Measurements from ENCODE around the gene SULT1E1.

SULT1E1 gene, protein sequence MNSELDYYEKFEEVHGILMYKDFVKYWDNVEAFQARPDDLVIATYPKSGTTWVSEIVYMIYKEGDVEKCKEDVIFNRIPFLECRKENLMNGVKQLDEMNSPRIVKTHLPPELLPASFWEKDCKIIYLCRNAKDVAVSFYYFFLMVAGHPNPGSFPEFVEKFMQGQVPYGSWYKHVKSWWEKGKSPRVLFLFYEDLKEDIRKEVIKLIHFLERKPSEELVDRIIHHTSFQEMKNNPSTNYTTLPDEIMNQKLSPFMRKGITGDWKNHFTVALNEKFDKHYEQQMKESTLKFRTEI

DNA sequence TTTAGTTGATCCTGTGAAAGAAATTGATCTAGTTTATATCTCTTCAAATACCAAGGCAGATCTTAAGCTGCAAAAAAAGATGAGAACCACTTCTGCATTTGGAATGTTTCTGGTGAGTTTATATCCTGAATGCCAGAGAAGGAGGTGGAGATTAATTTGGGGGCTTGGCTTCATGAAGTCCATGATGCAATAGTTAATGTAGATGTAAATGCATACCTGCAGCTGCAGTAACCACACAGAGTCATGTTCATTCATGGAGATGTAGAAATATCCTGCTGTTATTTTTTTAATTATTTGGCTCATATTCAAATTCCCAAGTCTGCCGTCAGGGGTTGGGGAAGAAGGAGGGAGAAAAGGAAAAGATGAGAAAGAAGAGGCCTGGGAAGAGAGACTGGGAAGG lies at the start of gene SULT1E1:
Gene SULT1E1 (minus strand): TSS at position 94 of the 400 bp plus-strand sequence. CDS start 2,501 bp downstream, outside the sequence.
- H3K4me3 ChIP-seq (ENCODE audit: low read length), result no peak within 1 kb of the TSS
- H3K9ac ChIP-seq (ENCODE audit: low read length), result no peak within 1 kb of the TSS
- H3K27me3 ChIP-seq (ENCODE audit: control insufficient read depth, insufficient read depth, low read length), result no peaks in the 10 kb centered on the region
- H3K9me3 ChIP-seq (ENCODE audit: control insufficient read depth, low read length), result no peaks in the 10 kb centered on the region
- no peaks in the 10 kb centered on the region for H3K36me3 ChIP-seq (ENCODE audit: control insufficient read depth, insufficient read depth, low read length)
- H3K4me1 ChIP-seq (ENCODE audit: control insufficient read depth, insufficient read depth, low read length), result peaks cover 10% of the 10 kb centered on the region

DNA sequence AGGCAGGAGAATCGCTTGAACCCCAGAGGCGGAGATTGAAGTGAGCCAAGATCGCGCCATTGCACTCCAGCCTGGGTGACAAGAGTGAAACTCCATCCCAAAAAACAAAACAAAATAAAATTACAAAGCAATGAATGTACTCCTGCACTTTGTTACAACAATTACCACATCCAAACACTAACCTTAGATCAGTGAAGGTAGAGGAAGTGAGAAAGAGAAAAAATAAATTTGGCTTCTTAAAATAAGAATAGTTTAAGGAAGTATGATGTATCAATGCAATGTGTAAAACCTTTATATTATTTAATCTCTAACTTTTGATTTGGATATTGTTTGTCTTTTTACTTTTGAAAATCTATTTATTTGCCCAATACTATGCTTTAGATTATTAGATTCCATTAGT lies 49.2 kb upstream of the SULT1E1 start:
- Histone ChIP-seq H3K9ac (ENCODE audit: low read length) (no peak overlapping the region), H3K9me3 (ENCODE audit: control insufficient read depth, low read length) (no peaks in the 10 kb centered on the region), H3K4me1 (ENCODE audit: control insufficient read depth, insufficient read depth, low read length) (no peaks in the 10 kb centered on the region), H3K36me3 (ENCODE audit: control insufficient read depth, insufficient read depth, low read length) (no peaks in the 10 kb centered on the region), H3K4me3 (ENCODE audit: low read length) (no peak overlapping the region), H3K27me3 (ENCODE audit: control insufficient read depth, insufficient read depth, low read length) (no peaks in the 10 kb centered on the region)

DNA sequence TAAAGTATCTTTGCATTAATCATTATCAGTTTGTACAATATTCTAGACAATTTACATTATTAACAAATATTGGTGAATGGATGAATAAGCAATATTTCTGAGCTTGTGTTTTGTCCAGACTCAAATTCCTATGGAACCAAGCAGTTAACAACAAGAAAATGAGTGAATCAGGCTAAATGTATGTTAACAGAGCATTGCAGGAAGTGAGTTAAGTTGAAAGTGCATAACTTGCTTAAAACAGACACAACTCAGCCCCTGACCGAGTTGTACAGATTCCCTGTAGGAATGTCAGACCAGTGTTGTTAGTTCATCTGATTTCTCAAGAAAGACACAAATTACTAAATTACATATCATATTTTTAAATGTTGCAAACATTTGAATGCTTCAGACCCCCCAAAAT lies 47.2 kb upstream of the SULT1E1 start:
- Histone ChIP-seq H3K9ac (ENCODE audit: low read length) (no peak overlapping the region), H3K4me3 (ENCODE audit: low read length) (no peak overlapping the region), H3K9me3 (ENCODE audit: control insufficient read depth, low read length) (no peaks in the 10 kb centered on the region), H3K27me3 (ENCODE audit: control insufficient read depth, insufficient read depth, low read length) (no peaks in the 10 kb centered on the region), H3K4me1 (ENCODE audit: control insufficient read depth, insufficient read depth, low read length) (no peaks in the 10 kb centered on the region), H3K36me3 (ENCODE audit: control insufficient read depth, insufficient read depth, low read length) (no peaks in the 10 kb centered on the region)

DNA sequence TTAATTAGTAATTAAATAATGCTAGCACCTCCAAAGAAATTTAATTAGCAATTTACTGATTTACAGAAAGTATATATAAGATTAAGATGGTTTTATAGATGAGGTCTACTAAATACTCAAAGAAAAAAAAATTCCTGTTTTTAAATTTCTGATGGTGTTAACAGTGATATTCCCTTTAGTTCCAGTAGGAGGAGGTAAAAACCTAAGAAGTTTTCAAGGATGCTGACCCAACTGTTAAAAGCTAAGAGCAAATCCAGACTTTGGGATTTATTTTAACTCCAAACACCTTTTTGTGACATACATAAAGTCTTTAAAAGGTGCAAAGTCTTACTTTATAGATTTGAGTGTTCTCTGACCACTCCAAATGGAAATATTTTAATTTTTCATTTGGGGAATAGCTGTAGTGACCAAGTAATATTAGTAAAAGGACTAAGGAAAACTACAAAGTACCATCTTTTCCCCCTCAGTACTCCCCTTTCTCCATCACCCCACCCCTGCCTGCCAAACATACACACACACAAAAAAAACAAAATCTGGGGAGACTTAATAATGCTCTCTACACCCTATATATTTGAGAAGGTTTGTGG lies 36.7 kb upstream of the SULT1E1 start:
- Histone ChIP-seq H3K4me3 (ENCODE audit: low read length) (no peak overlapping the region), H3K9me3 (ENCODE audit: control insufficient read depth, low read length) (no peaks in the 10 kb centered on the region), H3K9ac (ENCODE audit: low read length) (no peak overlapping the region)

DNA sequence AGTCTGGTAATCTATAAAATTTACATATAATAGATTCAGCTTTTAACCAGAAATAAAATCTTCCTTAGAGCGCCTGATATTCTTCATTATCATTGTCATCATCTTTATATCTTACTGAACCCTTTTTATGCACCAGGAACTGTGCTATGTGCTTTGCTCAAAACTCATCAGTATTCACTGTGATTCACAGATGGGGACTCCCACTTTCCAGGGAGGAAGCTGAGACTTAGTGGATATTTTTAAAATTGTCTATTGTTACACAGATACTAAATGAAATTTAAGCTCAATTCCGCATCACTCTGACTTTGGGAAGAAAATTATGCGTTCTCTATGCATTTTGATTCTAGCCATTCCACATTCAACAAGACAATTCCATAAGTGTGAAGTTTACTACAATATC lies 34.8 kb upstream of the SULT1E1 start:
- Histone ChIP-seq H3K27me3 (ENCODE audit: control insufficient read depth, insufficient read depth, low read length) (no peaks in the 10 kb centered on the region), H3K36me3 (ENCODE audit: control insufficient read depth, insufficient read depth, low read length) (no peaks in the 10 kb centered on the region), H3K4me3 (ENCODE audit: low read length) (no peak overlapping the region), H3K4me1 (ENCODE audit: control insufficient read depth, insufficient read depth, low read length) (no peaks in the 10 kb centered on the region), H3K9me3 (ENCODE audit: control insufficient read depth, low read length) (no peaks in the 10 kb centered on the region), H3K9ac (ENCODE audit: low read length) (no peak overlapping the region)

More for the DNA sequence above, 36.7 kb upstream of the SULT1E1 start:
- no peaks in the 10 kb centered on the region for H3K36me3 ChIP-seq (ENCODE audit: control insufficient read depth, insufficient read depth, low read length)
- H3K4me1 ChIP-seq (ENCODE audit: control insufficient read depth, insufficient read depth, low read length), result no peaks in the 10 kb centered on the region
- H3K27me3 ChIP-seq (ENCODE audit: control insufficient read depth, insufficient read depth, low read length), result no peaks in the 10 kb centered on the region

DNA sequence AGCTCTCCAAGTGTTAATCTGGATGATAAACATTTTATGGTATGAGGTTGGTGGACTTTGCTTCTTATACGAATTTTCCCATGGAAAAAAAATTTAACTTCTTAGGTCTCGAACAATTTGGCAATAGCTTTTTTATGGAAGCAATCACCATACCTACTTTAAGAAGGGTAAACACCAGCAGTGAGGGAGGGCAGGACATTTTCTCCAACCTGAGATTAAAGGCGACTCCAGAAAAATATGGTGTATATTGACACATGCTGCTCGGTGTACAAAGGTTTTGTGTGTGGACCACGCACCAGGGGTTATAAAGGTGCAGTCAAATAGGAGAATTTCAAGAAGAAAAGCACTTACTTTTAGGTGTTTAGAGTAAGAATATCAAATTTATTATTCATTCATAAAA lies 34.2 kb upstream of the SULT1E1 start:
- H3K9me3 ChIP-seq (ENCODE audit: control insufficient read depth, low read length), result no peaks in the 10 kb centered on the region
- H3K9ac ChIP-seq (ENCODE audit: low read length), result no peak overlapping the region
- H3K27me3 ChIP-seq (ENCODE audit: control insufficient read depth, insufficient read depth, low read length), result no peaks in the 10 kb centered on the region
- no peaks in the 10 kb centered on the region for H3K4me1 ChIP-seq (ENCODE audit: control insufficient read depth, insufficient read depth, low read length)
- no peaks in the 10 kb centered on the region for H3K36me3 ChIP-seq (ENCODE audit: control insufficient read depth, insufficient read depth, low read length)
- no peak overlapping the region for H3K4me3 ChIP-seq (ENCODE audit: low read length)

DNA sequence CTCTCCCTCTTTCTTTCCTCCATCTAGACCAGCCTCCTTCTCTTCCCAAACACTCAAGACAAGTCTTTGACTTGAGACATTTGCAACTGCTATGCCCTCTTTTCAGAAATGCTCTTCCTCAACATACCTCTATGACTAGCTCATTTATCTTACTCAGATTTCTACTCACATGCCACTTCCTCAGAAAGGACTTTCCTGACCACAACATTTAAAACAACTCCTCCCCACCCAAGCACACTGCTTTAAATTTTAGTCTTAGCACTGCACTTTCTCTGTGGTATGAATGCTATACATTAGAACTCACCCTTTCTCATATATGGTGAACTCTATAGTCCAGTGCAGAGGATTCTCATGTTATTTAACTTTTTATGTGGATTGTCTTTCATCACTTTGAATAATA lies 28.4 kb upstream of the SULT1E1 start:
- H3K9ac ChIP-seq (ENCODE audit: low read length), result no peak overlapping the region
- H3K27me3 ChIP-seq (ENCODE audit: control insufficient read depth, insufficient read depth, low read length), result no peaks in the 10 kb centered on the region
- no peaks in the 10 kb centered on the region for H3K9me3 ChIP-seq (ENCODE audit: control insufficient read depth, low read length)
- no peaks in the 10 kb centered on the region for H3K36me3 ChIP-seq (ENCODE audit: control insufficient read depth, insufficient read depth, low read length)
- H3K4me3 ChIP-seq (ENCODE audit: low read length), result no peak overlapping the region
- H3K4me1 ChIP-seq (ENCODE audit: control insufficient read depth, insufficient read depth, low read length), result no peaks in the 10 kb centered on the region

DNA sequence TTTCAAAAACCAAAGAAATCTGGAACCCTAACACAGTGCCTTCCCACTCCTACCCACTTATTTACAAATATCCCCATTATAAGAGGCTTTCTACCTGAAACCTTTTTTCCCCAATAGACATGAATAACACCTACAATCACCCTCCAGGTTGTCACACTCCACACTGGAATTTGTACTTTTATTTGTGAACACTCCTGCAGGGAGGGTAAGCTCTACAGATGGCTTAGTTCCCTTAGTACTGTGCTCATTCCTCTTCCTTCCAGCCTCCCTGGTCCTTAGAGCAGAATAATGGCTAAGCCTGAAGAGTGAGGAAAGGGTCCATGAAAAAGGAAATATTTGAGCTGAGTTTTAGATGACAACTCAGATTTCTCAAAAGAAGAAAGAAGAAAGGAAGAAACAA lies 22.2 kb upstream of the SULT1E1 start:
- Histone ChIP-seq H3K36me3 (ENCODE audit: control insufficient read depth, insufficient read depth, low read length) (no peaks in the 10 kb centered on the region), H3K9me3 (ENCODE audit: control insufficient read depth, low read length) (no peaks in the 10 kb centered on the region), H3K4me1 (ENCODE audit: control insufficient read depth, insufficient read depth, low read length) (no peaks in the 10 kb centered on the region), H3K4me3 (ENCODE audit: low read length) (no peak overlapping the region), H3K27me3 (ENCODE audit: control insufficient read depth, insufficient read depth, low read length) (no peaks in the 10 kb centered on the region), H3K9ac (ENCODE audit: low read length) (no peak overlapping the region)

DNA sequence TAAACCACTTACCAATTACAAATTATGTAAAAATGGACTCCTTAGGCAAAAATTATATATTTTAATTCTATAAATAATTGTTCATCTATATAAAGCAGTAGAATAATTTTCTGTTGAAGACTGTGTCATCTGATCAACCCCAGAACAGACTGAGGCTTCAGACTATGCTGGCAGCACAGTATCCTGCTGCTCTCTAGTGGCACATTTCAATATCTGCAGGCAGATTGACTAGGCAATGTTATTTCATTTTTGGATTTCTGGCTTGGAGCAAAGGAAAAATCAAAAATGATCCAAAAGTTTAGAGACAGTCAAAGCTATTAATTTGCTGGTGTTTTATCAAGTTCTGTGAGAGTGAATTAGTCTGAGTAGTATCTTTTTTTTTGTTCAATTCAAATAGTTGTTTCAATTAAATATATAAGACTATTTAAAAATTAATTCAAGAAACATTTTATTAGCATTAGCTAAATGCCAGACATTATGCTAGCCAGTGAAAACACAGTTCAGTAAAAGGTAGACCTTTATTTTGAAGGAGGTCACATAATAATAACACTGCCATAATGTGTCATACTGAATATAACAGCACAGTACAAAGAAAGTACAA lies 21.3 kb upstream of the SULT1E1 start:
- Histone ChIP-seq H3K9ac (ENCODE audit: low read length) (no peak overlapping the region), H3K9me3 (ENCODE audit: control insufficient read depth, low read length) (no peaks in the 10 kb centered on the region), H3K36me3 (ENCODE audit: control insufficient read depth, insufficient read depth, low read length) (no peaks in the 10 kb centered on the region), H3K4me1 (ENCODE audit: control insufficient read depth, insufficient read depth, low read length) (peaks cover under 1% of the 10 kb centered on the region), H3K27me3 (ENCODE audit: control insufficient read depth, insufficient read depth, low read length) (no peaks in the 10 kb centered on the region), H3K4me3 (ENCODE audit: low read length) (no peak overlapping the region)

DNA sequence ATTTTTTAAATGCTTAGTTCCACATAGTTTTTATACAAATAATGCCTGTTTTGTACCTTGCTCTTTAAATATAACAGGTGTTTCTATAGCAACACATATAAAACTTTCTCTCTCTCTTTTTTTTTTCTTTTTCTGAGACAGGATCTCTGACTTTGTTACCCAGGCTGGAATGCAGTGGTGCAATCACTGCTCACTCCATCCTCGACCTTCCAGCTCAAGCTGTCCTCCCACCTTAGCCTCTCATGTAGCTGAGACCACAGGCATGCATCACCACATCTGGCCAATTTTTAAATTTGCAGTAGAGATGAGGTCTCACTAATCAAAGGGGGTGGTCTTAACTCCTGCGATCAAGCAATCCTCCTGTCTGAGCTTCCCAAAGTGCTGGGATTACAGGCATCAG lies 18.3 kb upstream of the SULT1E1 start:
- no peaks in the 10 kb centered on the region for H3K9me3 ChIP-seq (ENCODE audit: control insufficient read depth, low read length)
- H3K36me3 ChIP-seq (ENCODE audit: control insufficient read depth, insufficient read depth, low read length), result no peaks in the 10 kb centered on the region
- no peak overlapping the region for H3K9ac ChIP-seq (ENCODE audit: low read length)
- H3K27me3 ChIP-seq (ENCODE audit: control insufficient read depth, insufficient read depth, low read length), result no peaks in the 10 kb centered on the region
- H3K4me1 ChIP-seq (ENCODE audit: control insufficient read depth, insufficient read depth, low read length), result peaks cover 7% of the 10 kb centered on the region
- no peak overlapping the region for H3K4me3 ChIP-seq (ENCODE audit: low read length)

DNA sequence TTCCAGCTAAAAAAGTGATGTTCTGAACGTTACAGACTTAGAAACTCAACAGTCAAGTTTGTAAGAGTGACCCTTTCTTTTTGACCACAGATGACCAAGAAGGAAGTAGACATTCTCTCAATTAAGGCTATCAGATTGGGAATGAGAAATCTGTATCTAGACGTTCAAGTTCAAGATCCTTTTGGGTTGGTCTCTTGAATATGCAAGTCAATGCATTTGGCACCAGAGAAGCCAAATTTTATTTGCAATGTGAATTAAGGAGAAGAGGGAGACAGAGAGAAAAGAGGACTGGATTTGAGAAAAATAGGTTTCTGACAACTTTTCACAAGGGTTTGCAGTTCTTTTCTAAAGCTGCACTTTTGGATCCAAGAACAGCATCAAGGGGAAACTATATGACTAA lies 17.5 kb upstream of the SULT1E1 start:
- H3K27me3 ChIP-seq (ENCODE audit: control insufficient read depth, insufficient read depth, low read length), result no peaks in the 10 kb centered on the region
- H3K36me3 ChIP-seq (ENCODE audit: control insufficient read depth, insufficient read depth, low read length), result no peaks in the 10 kb centered on the region
- peaks cover 7% of the 10 kb centered on the region for H3K4me1 ChIP-seq (ENCODE audit: control insufficient read depth, insufficient read depth, low read length)
- H3K4me3 ChIP-seq (ENCODE audit: low read length), result no peak overlapping the region
- no peak overlapping the region for H3K9ac ChIP-seq (ENCODE audit: low read length)
- no peaks in the 10 kb centered on the region for H3K9me3 ChIP-seq (ENCODE audit: control insufficient read depth, low read length)

DNA sequence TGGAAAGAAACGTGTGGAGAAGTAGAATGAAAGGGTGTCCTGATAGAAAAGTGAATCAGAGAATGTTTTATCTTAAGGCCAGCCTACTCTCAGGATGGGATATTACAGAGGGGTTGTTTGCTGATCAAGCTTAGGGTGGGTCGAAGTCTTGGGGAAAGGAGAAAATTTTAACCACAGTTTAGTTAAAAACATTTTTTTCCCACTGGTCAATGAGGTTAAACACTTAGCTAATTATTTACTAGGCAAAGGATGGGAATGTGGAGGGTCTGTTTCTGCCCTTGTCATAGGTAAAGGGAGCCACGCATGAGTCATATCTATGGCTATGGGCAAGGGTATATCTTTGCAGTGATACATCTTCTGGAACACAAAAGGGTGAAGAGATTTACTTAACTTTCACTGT lies 16.1 kb upstream of the SULT1E1 start:
- Histone ChIP-seq H3K9ac (ENCODE audit: low read length) (no peak overlapping the region), H3K27me3 (ENCODE audit: control insufficient read depth, insufficient read depth, low read length) (no peaks in the 10 kb centered on the region), H3K9me3 (ENCODE audit: control insufficient read depth, low read length) (no peaks in the 10 kb centered on the region), H3K4me3 (ENCODE audit: low read length) (no peak overlapping the region), H3K36me3 (ENCODE audit: control insufficient read depth, insufficient read depth, low read length) (no peaks in the 10 kb centered on the region), H3K4me1 (ENCODE audit: control insufficient read depth, insufficient read depth, low read length) (peaks cover 7% of the 10 kb centered on the region)
